K562 (cell line): ENCODE results near the gene BAG5. TPM values are rescaled to one million over a fixed set of nuclear protein-coding genes. Genes with fewer than 3 reads are reported as not detected.

Source experiments
- ATAC-seq: fragments of 200-7000 bp; cut with Tn5 transposase; 3 replicates; pipeline ENCODE4 v1.9.1; 2020; ENCODE audit warnings: moderate library complexity
- BruUV-seq: library from RNA; stranded (reverse); fragments of 400-500 nt; replicated peaks from 2 replicates; lab custom pipeline; 2021; lab: Mats Ljungman, UMichigan
- CTCF ChIA-PET: fragments of 300-600 bp; formaldehyde crosslinking; extraction: SDS; loops from one replicate; lab custom pipeline; 2021; ENCODE audit warnings: low intra/inter-chr PET ratio; lab: Yijun Ruan, JAX
- POLR2A ChIA-PET: fragments of 300-600, 350-650 bp; sonication (Branson Sonifier 250); formaldehyde crosslinking; extraction: SDS; loops from one replicate; lab custom pipeline; 2021; ENCODE audit warnings: antibody characterized with exemption, inconsistent platforms; lab: Yijun Ruan, JAX
- DNase-seq, 4 experiments: peaks; one replicate each; pipeline versions ENCODE4 v3.0.0 to v3.0.0-alpha.2; 2011 to 2018; ENCODE audit warnings: low spot score in 3 of 4, mixed read lengths in 3 of 4; ENCODE audit errors: extremely low read depth in 1 of 4
- FAIRE-seq: peaks from 2 replicates; lab custom pipeline; 2011; peaks lifted over from hg19 to GRCh38; lab: Jason Lieb, UNC
- H2AFZ ChIP-seq: 2 replicates; pipeline ENCODE4 v1.6.0; 2011; ENCODE audit warnings: low read depth, low read length, control low read depth, inconsistent platforms
- H3K27ac ChIP-seq: fragments of 200-600 bp; 3 replicates; pipeline ENCODE4 v1.8.0; 2011; ENCODE audit warnings: low read depth, mild to moderate bottlenecking, control low read depth, inconsistent platforms, low read length, moderate library complexity, mixed read lengths; ENCODE audit errors: extremely low read depth
- H3K27me3 ChIP-seq, 2 experiments: fragments of 300-600 bp in 1 of 2; 2 replicates in 1 of 2; 3 replicates in 1 of 2; pipeline versions ENCODE4 v1.6.0 to v1.8.0; 2011; ENCODE audit warnings: inconsistent platforms in 2 of 2, low read length in 2 of 2, mild to moderate bottlenecking in 1 of 2, mixed read lengths in 1 of 2, moderate library complexity in 1 of 2; ENCODE audit not compliant: control insufficient read depth in 2 of 2, insufficient read depth in 2 of 2
- H3K36me3 ChIP-seq: fragments of 300-600 bp; 3 replicates; pipeline ENCODE4 v1.8.0; 2011; ENCODE audit warnings: mild to moderate bottlenecking, low read length, inconsistent platforms; ENCODE audit not compliant: control insufficient read depth, insufficient read depth
- H3K4me1 ChIP-seq, 2 experiments: fragments of 200-600 bp in 1 of 2; replicated peaks in 1 of 2; 2 replicates in 1 of 2; 3 replicates in 1 of 2; pipeline versions ENCODE4 v1.5.1 to v1.8.0; 2011; ENCODE audit warnings: inconsistent platforms in 2 of 2, low read length in 2 of 2, mild to moderate bottlenecking in 1 of 2, mixed read lengths in 1 of 2, moderate library complexity in 1 of 2; ENCODE audit not compliant: control insufficient read depth in 2 of 2, insufficient read depth in 2 of 2
- H3K4me2 ChIP-seq: 2 replicates; pipeline ENCODE4 v1.6.1; 2011; ENCODE audit warnings: low read length, control low read depth, inconsistent platforms, mixed read lengths; ENCODE audit not compliant: insufficient read depth
- H3K4me3 ChIP-seq: fragments of 200-600 bp; sonication (generic), shearing (Covaris generic); 2 replicates; pipeline ENCODE4 v1.5.1; 2016; ENCODE audit warnings: control low read depth, inconsistent platforms
- H3K79me2 ChIP-seq: fragments of 200-600 bp; 3 replicates; pipeline ENCODE4 v1.8.0; 2011; ENCODE audit warnings: low read length, inconsistent platforms; ENCODE audit not compliant: control insufficient read depth, insufficient read depth
- H3K9ac ChIP-seq, 2 experiments: 2 replicates each; pipeline versions ENCODE4 v1.6.0 to v1.6.1; 2011; ENCODE audit warnings: low read depth in 2 of 2, low read length in 2 of 2, control low read depth in 1 of 2, inconsistent platforms in 1 of 2, mild to moderate bottlenecking in 1 of 2, mixed read lengths in 1 of 2; ENCODE audit not compliant: insufficient read depth in 1 of 2
- H3K9me1 ChIP-seq: one replicate; pipeline ENCODE4 v1.6.0; 2011; ENCODE audit warnings: inconsistent platforms, mild to moderate bottlenecking, low read length, moderate library complexity; ENCODE audit not compliant: control insufficient read depth, insufficient read depth
- H3K9me3 ChIP-seq: replicated peaks from 2 replicates; pipeline ENCODE4 v1.5.1; 2011; ENCODE audit warnings: low read depth, low read length, inconsistent platforms; ENCODE audit not compliant: control insufficient read depth, insufficient read depth
- H4K20me1 ChIP-seq: replicated peaks from 2 replicates; pipeline ENCODE4 v1.6.1; 2011; ENCODE audit warnings: low read length, inconsistent platforms, mixed read lengths; ENCODE audit not compliant: control insufficient read depth, insufficient read depth
- MAZ ChIP-seq, 2 experiments: fragments of 450-650 bp in 1 of 2; sonication (generic) in 1 of 2; formaldehyde crosslinking; IDR thresholded peaks in 1 of 2; conservative IDR thresholded peaks in 1 of 2; 2 replicates each; pipeline versions ENCODE4 v1.4.0 to v1.5.0; 2020; ENCODE audit warnings: mild to moderate bottlenecking in 1 of 2, missing genetic modification reagents in 1 of 2
- NFIC ChIP-seq: fragments of 450-650 bp; IDR thresholded peaks from 2 replicates; pipeline ENCODE4 v1.6.1; 2017; ENCODE audit warnings: mild to moderate bottlenecking, inconsistent platforms
- TEAD1 ChIP-seq, 2 experiments: fragments of 450-650 bp in 1 of 2; sonication (generic) in 1 of 2; formaldehyde crosslinking; IDR thresholded peaks; 2 replicates each; pipeline versions ENCODE4 v1.4.0 to v1.8.0; 2020 to 2022; ENCODE audit warnings: mild to moderate bottlenecking in 2 of 2, missing genetic modification reagents in 1 of 2
- ZBTB33 ChIP-seq: sonication (generic); formaldehyde crosslinking; IDR thresholded peaks from 2 replicates; pipeline ENCODE4 v1.8.1; 2023; ENCODE audit warnings: mild to moderate bottlenecking, missing genetic modification reagents
- ZNF146 ChIP-seq: IDR thresholded peaks from one replicate; pipeline ENCODE4 v1.6.1; 2018; ENCODE audit warnings: missing compliant biosample characterization; ENCODE audit not compliant: unreplicated experiment
- ZNF431 ChIP-seq: sonication (generic); formaldehyde crosslinking; IDR thresholded peaks from 2 replicates; pipeline ENCODE4 v1.8.0; 2022; ENCODE audit warnings: mild to moderate bottlenecking, missing genetic modification reagents
- WGBS: fragments of 100-300 bp; shearing (Covaris generic); methylation state at CpG from one replicate; pipeline ENCODE4 v1.1.6; 2016; ENCODE audit warnings: low coverage, mixed read lengths; ENCODE audit not compliant: insufficient coverage; ENCODE audit errors: missing lambda C conversion rate; 5-methylcytosine and 5-hydroxymethylcytosine counted together
- in situ Hi-C: fragments of 300-500 bp; cut with MboI; formaldehyde crosslinking; loops from 4 replicates; pipeline ENCODE4 v1.15.0; 2018; ENCODE audit warnings: inconsistent platforms, mixed read lengths
- intact Hi-C: fragments of 100-400 bp; cut with micrococcal nuclease; formaldehyde crosslinking; loops from 2 replicates; pipeline ENCODE4 v1.14.2; 2022
- polyA plus RNA-seq, 8 experiments: library from polyadenylated mRNA; depleted of rRNA in 4 of 8; stranded (reverse) in 5 of 8; unstranded in 3 of 8; fragments of >200 nt; fragmentation: Nextera tagmentation in 2 of 8; fragmentation: Illumina TruSeq in 1 of 8; extraction: Ambion mirVana in 2 of 8; extraction: Trizol in 1 of 8; gene quantifications; 2 replicates each; pipeline versions ENCODE4 v1.2.1 to v1.2.3, GENCODE V29; 2011 to 2014; ENCODE audit warnings: inconsistent platforms in 1 of 8, missing spikeins in 1 of 8
- total RNA-seq, 7 experiments: library from RNA; depleted of rRNA in 6 of 7; stranded (reverse); fragments of >200 nt in 6 of 7; fragmentation: Illumina TruSeq in 2 of 7; extraction: Trizol in 2 of 7; gene quantifications; 2 replicates each; pipeline versions ENCODE4 v1.2.1 to v1.2.3, GENCODE V29; 2011 to 2021; ENCODE audit warnings: low replicate concordance in 1 of 7

BAG5 gene
- total and polyA plus RNA-seq, 9 of the 15 experiments (the other 6 are each of a cell fraction or from before 2014, with no cell fraction given), result 7.9 to 21.4 (median 13.2) TPM

GRCh38 chr14:103524002-103524935 lies 38.2 kb downstream of the BAG5 start:
- FAIRE-seq, result no peak
- CTCF ChIA-PET, result no interaction called here
- Histone ChIP-seq H3K9ac (peak overlapping the region in 1 of 2 experiments; percentile 55; a peak in 1 of 4 replicates), H2AFZ (no peak overlapping the region), H4K20me1 (peaks cover 11% of the 10 kb centered on the region; the same call in 1 of the 2 replicates), H3K79me2 (peaks cover 33% of the 10 kb centered on the region), H3K27ac (no peak overlapping the region), H3K9me1 (no peaks in the 10 kb centered on the region), H3K4me1 (peaks cover 31 to 88% of the 10 kb centered on the region in 2 experiments), H3K9me3 (no peaks in the 10 kb centered on the region)
- intact Hi-C loops (loop anchor here (10.0 kb wide), 1 partner anchor 129 kb away; no protein-coding TSS in a partner anchor), in situ Hi-C loops (no loop called here)
- BruUV-seq, result no TSS peak
- no peak for DNase-seq
- TF ChIP-seq ZNF431 (no peak), ZBTB33 (CRISPR knock-in tag) (peak; percentile 67; the same call in 1 of the 2 replicates), ZNF146 (CRISPR knock-in tag) (peak; percentile 89), TEAD1 (CRISPR knock-in tag; IDR thresholded peaks at IDR 0.05) (no peak), NFIC (peak; percentile 52), MAZ (CRISPR knock-in tag; conservative IDR thresholded peaks at IDR 0.05 in 1 of 2, IDR thresholded peaks at IDR 0.05 in 1 of 2) (no peak)
- TF ChIP-seq, all 486 proteins: peak for 3
- peaks cover 16% of the 10 kb centered on the region; the same call in 1 of the 3 replicates for H3K36me3 ChIP-seq
- H3K4me3 ChIP-seq, result no peak overlapping the region
- 80% methylated on average over 9 of the region's 12 CpGs for WGBS
- no peak for ATAC-seq
- H3K4me2 ChIP-seq, result no peak overlapping the region
- no peaks in the 10 kb centered on the region for H3K27me3 ChIP-seq
- POLR2A ChIA-PET, result no interaction called here
